Right atrium auricular region (tissue), 2 donors: ENCODE data around the gene CUX1. TPM values are rescaled to one million over a fixed set of nuclear protein-coding genes. Genes with fewer than 3 reads are reported as not detected.
A peak's percentile ranks its signal among the peaks of the same experiment; 100 is the strongest.

Experiments
- DNase-seq: peaks from one replicate; pipeline ENCODE4 v3.0.0-alpha.2; 2019; ENCODE audit warnings: low spot score
- H3K27ac ChIP-seq, 2 donors: fragments of 200-600 bp; sonication (generic); 1 replicate in 1 of 2; 2 replicates in 1 of 2; pipeline ENCODE4 v1.5.1; 2016 to 2019
- H3K27me3 ChIP-seq, 2 donors: fragments of 200-600 bp; sonication (generic); one replicate each; pipeline versions ENCODE4 v1.5.1 to v1.6.0; 2017 to 2019
- H3K36me3 ChIP-seq: fragments of 200-600 bp; sonication (generic); one replicate; pipeline ENCODE4 v1.5.1; 2016
- H3K4me1 ChIP-seq, 2 donors: fragments of 200-600 bp; sonication (generic); one replicate each; pipeline versions ENCODE4 v1.5.1 to v1.6.0; 2017 to 2019
- H3K4me3 ChIP-seq, 2 donors: fragments of 200-600 bp; sonication (generic); 1 replicate in 1 of 2; 2 replicates in 1 of 2; pipeline ENCODE4 v1.5.1; 2017 to 2019; ENCODE audit warnings: mild to moderate bottlenecking in 1 of 2, moderate library complexity in 1 of 2
- H3K9me3 ChIP-seq, 2 donors: fragments of 200-600 bp; sonication (generic); one replicate each; pipeline ENCODE4 v1.5.1; 2019
- total RNA-seq, 2 donors: library from RNA; depleted of rRNA; stranded (reverse); fragments of >200 nt; gene quantifications; one replicate each; pipeline ENCODE4 v1.1.0, GENCODE V29; 2016
- TF ChIP-seq, protein P1 (sequence below), 2 donors: fragments of 200-600 bp; sonication (generic); IDR thresholded peaks; one replicate each; pipeline ENCODE4 v1.5.1; 2019; ENCODE audit warnings: antibody characterized with exemption in 2 of 2

CUX1 gene
- total RNA-seq, 2 donors from 2014 or later: 71.1 to 94.4 TPM

- Histone ChIP-seq H3K9me3 (peaks cover 0 to 12% of the 10 kb centered on the region in 2 donors), H3K27me3 (no peaks in the 10 kb centered on the region), H3K4me1 (peaks cover 0 to 5% of the 10 kb centered on the region in 2 donors), H3K27ac (no peak overlapping the region), H3K36me3 (no peaks in the 10 kb centered on the region), H3K4me3 (no peak overlapping the region)
- DNase-seq: no peak
- TF ChIP-seq, protein P1, sequence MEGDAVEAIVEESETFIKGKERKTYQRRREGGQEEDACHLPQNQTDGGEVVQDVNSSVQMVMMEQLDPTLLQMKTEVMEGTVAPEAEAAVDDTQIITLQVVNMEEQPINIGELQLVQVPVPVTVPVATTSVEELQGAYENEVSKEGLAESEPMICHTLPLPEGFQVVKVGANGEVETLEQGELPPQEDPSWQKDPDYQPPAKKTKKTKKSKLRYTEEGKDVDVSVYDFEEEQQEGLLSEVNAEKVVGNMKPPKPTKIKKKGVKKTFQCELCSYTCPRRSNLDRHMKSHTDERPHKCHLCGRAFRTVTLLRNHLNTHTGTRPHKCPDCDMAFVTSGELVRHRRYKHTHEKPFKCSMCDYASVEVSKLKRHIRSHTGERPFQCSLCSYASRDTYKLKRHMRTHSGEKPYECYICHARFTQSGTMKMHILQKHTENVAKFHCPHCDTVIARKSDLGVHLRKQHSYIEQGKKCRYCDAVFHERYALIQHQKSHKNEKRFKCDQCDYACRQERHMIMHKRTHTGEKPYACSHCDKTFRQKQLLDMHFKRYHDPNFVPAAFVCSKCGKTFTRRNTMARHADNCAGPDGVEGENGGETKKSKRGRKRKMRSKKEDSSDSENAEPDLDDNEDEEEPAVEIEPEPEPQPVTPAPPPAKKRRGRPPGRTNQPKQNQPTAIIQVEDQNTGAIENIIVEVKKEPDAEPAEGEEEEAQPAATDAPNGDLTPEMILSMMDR (IDR thresholded peaks at IDR 0.05): no peak
These were observed 272.0 kb downstream of the CUX1 start for GRCh38 chr7:102089175-102090098.

- Histone ChIP-seq H3K4me1 (peaks cover 0 to 5% of the 10 kb centered on the region in 2 donors), H3K9me3 (peaks cover 0 to 11% of the 10 kb centered on the region in 2 donors), H3K4me3 (no peak overlapping the region), H3K27me3 (no peaks in the 10 kb centered on the region), H3K27ac (no peak overlapping the region), H3K36me3 (peaks cover 12% of the 10 kb centered on the region)
- DNase-seq: no peak
- TF ChIP-seq, protein P1 (IDR thresholded peaks at IDR 0.05): no peak
These were observed 276.3 kb downstream of the CUX1 start for GRCh38 chr7:102093599-102094315.

- DNase-seq: no peak
- no peak overlapping the region for H3K27ac ChIP-seq
- H3K4me3 ChIP-seq: no peak overlapping the region
- no peaks in the 10 kb centered on the region for H3K27me3 ChIP-seq
- peaks cover 0 to 5% of the 10 kb centered on the region in 2 donors for H3K4me1 ChIP-seq
- peaks cover 17% of the 10 kb centered on the region for H3K36me3 ChIP-seq
- H3K9me3 ChIP-seq: peaks cover 0 to 6% of the 10 kb centered on the region in 2 donors
- TF ChIP-seq, protein P1 (IDR thresholded peaks at IDR 0.05): no peak
These were observed 276.9 kb downstream of the CUX1 start for GRCh38 chr7:102094316-102094650.

DNA sequence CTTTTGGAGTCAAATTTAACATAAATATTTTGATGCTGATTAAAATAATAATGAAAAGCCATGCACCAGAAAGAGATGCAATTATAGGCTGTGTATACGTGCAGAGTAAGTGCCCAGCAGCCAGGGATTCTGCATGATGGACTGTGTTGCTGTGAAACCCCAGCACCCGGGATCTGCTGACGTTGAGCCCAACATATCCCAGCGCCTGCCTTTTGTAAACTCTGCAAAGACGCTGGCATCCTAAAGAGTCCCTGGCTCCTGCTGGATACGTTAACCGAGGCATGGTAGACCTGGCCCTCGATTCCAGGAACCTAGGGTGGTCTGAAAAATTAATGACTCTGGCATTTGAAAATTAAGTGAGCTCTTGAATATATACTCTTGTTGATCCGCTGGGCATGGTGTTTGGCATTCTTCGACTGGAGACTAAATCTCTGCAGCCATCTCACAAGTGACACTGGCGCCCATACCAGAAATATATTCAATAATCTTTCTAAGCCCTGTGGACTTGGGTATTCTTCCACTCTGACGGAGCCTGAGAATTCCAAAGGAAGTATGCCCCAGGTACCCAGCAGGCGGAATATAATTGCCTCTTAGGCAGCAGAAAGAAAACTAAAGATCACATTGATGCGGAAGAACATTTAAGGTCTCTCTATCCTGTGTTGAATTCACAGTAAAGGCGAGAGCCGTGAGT lies 278.0 kb downstream of the CUX1 start:
- no peaks in the 10 kb centered on the region for H3K9me3 ChIP-seq
- H3K4me1 ChIP-seq: peaks cover 0 to 5% of the 10 kb centered on the region in 2 donors
- H3K27ac ChIP-seq: no peak overlapping the region
- H3K4me3 ChIP-seq: no peak overlapping the region
- H3K27me3 ChIP-seq: no peaks in the 10 kb centered on the region
- no peak for DNase-seq
- TF ChIP-seq, protein P1 (IDR thresholded peaks at IDR 0.05): no peak
- H3K36me3 ChIP-seq: peaks cover 17% of the 10 kb centered on the region

- Histone ChIP-seq H3K36me3 (peaks cover 17% of the 10 kb centered on the region), H3K27ac (no peak overlapping the region), H3K4me3 (no peak overlapping the region), H3K9me3 (no peaks in the 10 kb centered on the region), H3K4me1 (peaks cover 0 to 5% of the 10 kb centered on the region in 2 donors), H3K27me3 (no peaks in the 10 kb centered on the region)
- DNase-seq: peak; percentile 53
- TF ChIP-seq, protein P1 (IDR thresholded peaks at IDR 0.05): no peak
These were observed 278.5 kb downstream of the CUX1 start for GRCh38 chr7:102096012-102096332.
